ENCODE results near the gene SLC8A1. TPM values are rescaled to one million over a fixed set of nuclear protein-coding genes. Genes with fewer than 3 reads are reported as not detected.

SLC8A1 gene
- total and polyA plus RNA-seq, 5 experiments from 2014 or later: 0.22 to 0.34 TPM; not detected in 3

DNA sequence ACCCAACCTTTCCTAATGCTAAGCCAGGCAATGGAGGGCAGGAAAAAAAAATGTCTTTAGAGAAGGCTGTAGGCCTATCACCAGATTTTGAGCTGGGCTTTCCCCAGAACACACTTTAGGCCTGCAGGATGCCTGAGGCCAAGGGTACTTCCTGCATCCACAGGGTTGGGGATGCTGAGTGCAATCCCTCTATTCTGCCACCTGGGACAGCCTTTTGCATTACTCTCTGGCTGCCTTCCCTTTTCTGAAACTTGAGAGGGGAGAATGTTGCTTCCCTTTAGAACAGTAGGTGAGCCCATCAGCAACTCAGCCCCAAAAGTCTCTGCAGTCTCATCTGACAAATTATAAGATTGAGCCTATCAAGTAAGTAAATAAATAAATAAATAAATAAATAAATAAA, 195.2 kb downstream of the SLC8A1 start:
- POLR2A ChIA-PET: no interaction called here
- Mint-ChIP-seq H3K9me3 (peaks cover 0 to 9% (median 0%) of the 10 kb centered on the region in 9 donors), H3K4me3 (no peak overlapping the region), H3K4me1 (peaks cover 0 to 5% (median 0%) of the 10 kb centered on the region in 4 donors), H3K27ac (no peak overlapping the region), H3K27me3 (peaks cover 0 to 3% (median 0%) of the 10 kb centered on the region in 5 donors), H3K36me3 (no peaks in the 10 kb centered on the region)
- ATAC-seq (no peak), DNase-seq (no peak)

DNA sequence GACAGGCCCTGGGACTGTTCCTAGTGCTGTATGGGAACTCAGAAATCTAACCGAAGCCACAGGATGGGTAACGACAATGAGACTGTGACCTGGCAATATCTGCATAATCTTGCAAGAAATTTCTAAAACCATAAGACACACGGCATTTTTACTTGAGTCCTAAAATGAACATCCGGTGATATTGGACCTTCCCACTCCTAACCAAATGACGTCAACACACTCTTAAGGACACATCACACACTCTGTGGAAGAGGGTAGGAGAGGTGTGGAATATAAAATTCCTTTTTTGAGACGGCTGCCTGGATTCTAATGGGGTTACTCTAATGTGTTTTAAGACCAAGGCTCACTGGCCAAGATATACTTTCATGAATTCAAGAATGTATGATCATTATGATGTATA, 195.9 kb downstream of the SLC8A1 start:
- Mint-ChIP-seq H3K4me1 (peaks cover 0 to 3% (median 0%) of the 10 kb centered on the region in 4 donors), H3K27me3 (peaks cover 0 to 3% (median 0%) of the 10 kb centered on the region in 5 donors), H3K9me3 (peaks cover 0 to 9% (median 0%) of the 10 kb centered on the region in 9 donors), H3K4me3 (no peak overlapping the region), H3K27ac (no peak overlapping the region), H3K36me3 (no peaks in the 10 kb centered on the region)
- DNase-seq: no peak
- ATAC-seq: no peak
- POLR2A ChIA-PET: no interaction called here

DNA sequence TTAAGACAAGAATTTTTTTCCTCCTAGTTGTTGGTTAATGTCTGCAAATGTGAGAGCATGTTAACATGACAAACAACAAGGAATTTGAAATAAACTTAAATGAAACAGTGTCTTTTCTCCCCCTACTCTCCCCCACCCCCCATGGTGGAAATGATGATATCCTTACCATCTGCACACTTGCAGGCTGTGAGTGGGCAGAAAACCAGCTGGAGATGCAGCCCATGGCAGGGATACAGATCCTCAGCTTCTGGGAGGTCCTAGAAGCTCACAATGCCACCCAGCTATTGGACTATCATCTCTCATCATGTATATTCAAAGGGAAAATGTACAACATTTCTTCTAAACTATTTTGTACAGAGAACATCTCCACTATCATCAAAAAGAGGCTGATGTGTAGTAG, 196.8 kb downstream of the SLC8A1 start:
- POLR2A ChIA-PET: no interaction called here
- no peaks in the 10 kb centered on the region for H3K4me1 Mint-ChIP-seq

DNA sequence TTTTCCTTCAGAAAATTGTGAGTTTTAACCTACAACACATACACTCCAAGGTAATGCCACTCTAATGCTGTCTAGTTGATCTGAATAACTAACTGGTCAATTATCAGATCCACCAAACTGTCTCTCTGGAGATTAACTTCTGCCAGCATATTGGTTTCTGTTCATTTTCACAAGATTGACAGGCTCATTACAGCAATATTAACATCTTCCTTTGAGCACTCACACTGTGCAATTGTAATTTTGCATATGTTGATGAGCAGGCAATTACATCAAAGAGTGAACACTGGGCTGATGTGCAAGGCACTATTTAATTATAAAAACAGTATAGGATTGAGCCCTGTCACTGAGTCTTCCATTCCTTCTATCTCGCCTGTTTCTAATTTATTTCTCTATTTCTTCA, 197.3 kb downstream of the SLC8A1 start:
- peaks cover 0 to 2% (median 0%) of the 10 kb centered on the region in 9 donors for H3K9me3 Mint-ChIP-seq
- no peak overlapping the region for H3K27ac Mint-ChIP-seq
- ATAC-seq (no peak), DNase-seq (no peak)
- H3K36me3 Mint-ChIP-seq: no peaks in the 10 kb centered on the region
- H3K4me1 Mint-ChIP-seq: no peaks in the 10 kb centered on the region
- POLR2A ChIA-PET: no interaction called here
- no peak overlapping the region for H3K4me3 Mint-ChIP-seq
- H3K27me3 Mint-ChIP-seq: peaks cover 0 to 3% (median 0%) of the 10 kb centered on the region in 5 donors

More for the DNA sequence above, 196.8 kb downstream of the SLC8A1 start:
- DNase-seq (no peak), ATAC-seq (no peak)
- Mint-ChIP-seq H3K27ac (no peak overlapping the region), H3K9me3 (peaks cover 0 to 2% (median 0%) of the 10 kb centered on the region in 9 donors), H3K27me3 (peaks cover 0 to 3% (median 0%) of the 10 kb centered on the region in 5 donors), H3K36me3 (no peaks in the 10 kb centered on the region), H3K4me3 (no peak overlapping the region)

DNA sequence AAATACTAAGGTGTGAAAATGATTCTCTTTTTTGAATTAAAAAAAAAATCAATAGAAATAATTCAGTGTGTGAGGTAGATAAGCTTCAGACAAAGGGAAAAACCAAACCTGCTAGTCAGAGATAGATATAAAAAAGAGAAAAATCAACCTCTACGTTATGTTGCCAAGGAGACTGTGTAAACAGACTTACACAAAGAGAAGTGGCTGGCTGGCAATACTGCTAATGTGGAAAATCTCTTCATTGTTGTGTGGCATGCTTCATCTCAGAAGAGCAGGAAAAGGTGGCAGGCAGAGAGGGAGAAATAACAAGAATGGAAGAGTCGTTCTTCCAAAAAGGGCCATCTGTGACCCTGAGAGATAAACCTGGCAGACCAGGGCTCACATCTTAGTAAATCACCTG, 200.8 kb downstream of the SLC8A1 start:
- POLR2A ChIA-PET: no interaction called here
- DNase-seq (no peak), ATAC-seq (no peak)
- no peak overlapping the region for H3K4me3 Mint-ChIP-seq
- H3K9me3 Mint-ChIP-seq: peaks cover 0 to 2% (median 0%) of the 10 kb centered on the region in 9 donors
- H3K27me3 Mint-ChIP-seq: no peaks in the 10 kb centered on the region
- no peaks in the 10 kb centered on the region for H3K4me1 Mint-ChIP-seq
- H3K36me3 Mint-ChIP-seq: no peaks in the 10 kb centered on the region
- H3K27ac Mint-ChIP-seq: no peak overlapping the region

DNA sequence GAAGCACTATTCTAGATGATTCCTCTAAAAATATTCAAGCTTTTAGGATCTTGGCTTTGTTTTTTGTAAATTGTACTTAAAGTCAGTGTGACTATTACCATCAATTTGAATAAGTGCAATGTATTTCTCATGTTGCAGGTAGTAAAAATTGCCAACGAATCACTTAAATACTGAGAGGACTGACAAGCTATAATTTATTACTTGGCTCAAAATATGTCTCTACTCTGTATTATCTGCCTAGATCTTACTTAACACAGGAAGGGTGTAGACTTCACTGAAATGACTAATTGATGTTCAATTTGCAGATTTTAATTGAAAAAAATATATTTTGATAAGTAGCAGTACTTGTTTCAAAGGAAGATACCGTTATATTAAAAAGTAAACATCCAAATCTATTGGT, 202.3 kb downstream of the SLC8A1 start:
- no peak overlapping the region for H3K4me3 Mint-ChIP-seq
- ATAC-seq: no peak
- H3K27ac Mint-ChIP-seq: no peak overlapping the region

DNA sequence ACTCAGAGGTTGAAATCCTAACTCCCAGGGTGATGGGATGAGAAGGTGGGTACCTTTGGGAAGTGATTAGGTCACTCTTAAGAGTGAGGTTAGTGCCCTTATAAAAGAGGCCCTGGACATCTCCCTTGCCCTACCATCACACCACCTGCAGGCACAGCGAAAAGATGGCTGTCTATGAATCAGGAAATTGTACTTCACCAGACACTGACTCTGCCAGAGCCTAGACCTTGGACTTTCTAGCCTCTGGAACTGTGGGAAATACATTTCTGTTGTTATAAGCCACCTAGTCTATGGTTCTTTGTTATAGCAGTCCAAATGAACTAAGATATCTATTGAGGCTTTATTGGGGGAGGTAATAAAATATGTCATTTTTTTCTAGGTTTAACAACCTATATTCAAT, 203.6 kb downstream of the SLC8A1 start:
- POLR2A ChIA-PET: no interaction called here
- Mint-ChIP-seq H3K36me3 (no peaks in the 10 kb centered on the region), H3K4me3 (no peak overlapping the region), H3K4me1 (no peaks in the 10 kb centered on the region), H3K9me3 (peaks cover 0 to 2% (median 0%) of the 10 kb centered on the region in 9 donors), H3K27me3 (no peaks in the 10 kb centered on the region), H3K27ac (no peak overlapping the region)
- no peak for ATAC-seq
- no peak for DNase-seq

More for the DNA sequence above, 202.3 kb downstream of the SLC8A1 start:
- no peaks in the 10 kb centered on the region for H3K27me3 Mint-ChIP-seq
- POLR2A ChIA-PET: no interaction called here
- no peaks in the 10 kb centered on the region for H3K36me3 Mint-ChIP-seq
- no peaks in the 10 kb centered on the region for H3K4me1 Mint-ChIP-seq
- H3K9me3 Mint-ChIP-seq: peaks cover 0 to 2% (median 0%) of the 10 kb centered on the region in 9 donors
- DNase-seq: no peak

DNA sequence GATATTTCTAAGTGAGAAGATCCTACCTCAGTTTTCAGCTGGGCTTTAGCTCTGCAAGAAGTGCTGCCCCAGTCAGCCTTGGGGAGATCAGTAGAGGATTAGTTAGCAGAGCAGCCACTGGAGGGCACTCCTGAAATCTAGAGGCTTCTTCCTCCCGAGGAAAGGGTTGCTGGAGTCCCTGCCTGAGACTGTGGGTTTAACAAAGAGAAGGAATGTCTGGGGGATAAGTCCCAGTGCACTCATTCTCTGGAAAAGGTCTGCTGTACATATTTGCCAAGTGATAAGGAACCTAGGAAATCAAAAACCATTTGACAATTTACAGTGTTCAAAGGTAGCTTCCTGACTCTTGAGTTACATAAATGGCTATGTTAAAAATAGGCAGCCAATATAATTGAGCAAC, 207.2 kb downstream of the SLC8A1 start:
- no peaks in the 10 kb centered on the region for H3K27me3 Mint-ChIP-seq
- POLR2A ChIA-PET: no interaction called here
- ATAC-seq: no peak
- H3K36me3 Mint-ChIP-seq: no peaks in the 10 kb centered on the region
- no peak overlapping the region for H3K27ac Mint-ChIP-seq
- peaks cover 0 to 2% (median 0%) of the 10 kb centered on the region in 9 donors for H3K9me3 Mint-ChIP-seq
- DNase-seq: peak in 2 of 10 donors; percentile 2
- no peaks in the 10 kb centered on the region for H3K4me1 Mint-ChIP-seq
- no peak overlapping the region for H3K4me3 Mint-ChIP-seq

DNA sequence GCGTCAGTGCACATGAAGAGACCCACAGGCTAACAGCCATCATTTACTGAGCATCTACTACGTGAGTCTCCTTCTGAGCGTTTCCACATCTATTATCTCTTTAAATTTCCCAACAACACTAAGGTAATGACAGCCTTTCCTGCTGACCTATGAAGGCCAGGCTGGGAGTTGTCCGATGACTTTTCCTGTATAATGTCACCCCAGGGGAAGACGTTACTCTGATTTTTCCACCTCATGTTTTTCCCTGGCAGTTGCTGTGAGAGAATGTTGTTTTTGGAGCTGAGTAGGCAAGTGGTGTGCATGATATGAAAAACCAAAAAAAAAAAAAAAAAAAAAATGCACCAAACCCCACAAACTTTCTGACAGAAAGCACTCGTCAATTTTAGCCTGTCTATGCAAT, 207.6 kb downstream of the SLC8A1 start:
- Mint-ChIP-seq H3K27me3 (no peaks in the 10 kb centered on the region), H3K4me3 (no peak overlapping the region), H3K27ac (no peak overlapping the region), H3K36me3 (no peaks in the 10 kb centered on the region), H3K9me3 (peaks cover 0 to 2% (median 0%) of the 10 kb centered on the region in 9 donors), H3K4me1 (no peaks in the 10 kb centered on the region)
- no peak for DNase-seq
- ATAC-seq: no peak
- POLR2A ChIA-PET: no interaction called here

DNA sequence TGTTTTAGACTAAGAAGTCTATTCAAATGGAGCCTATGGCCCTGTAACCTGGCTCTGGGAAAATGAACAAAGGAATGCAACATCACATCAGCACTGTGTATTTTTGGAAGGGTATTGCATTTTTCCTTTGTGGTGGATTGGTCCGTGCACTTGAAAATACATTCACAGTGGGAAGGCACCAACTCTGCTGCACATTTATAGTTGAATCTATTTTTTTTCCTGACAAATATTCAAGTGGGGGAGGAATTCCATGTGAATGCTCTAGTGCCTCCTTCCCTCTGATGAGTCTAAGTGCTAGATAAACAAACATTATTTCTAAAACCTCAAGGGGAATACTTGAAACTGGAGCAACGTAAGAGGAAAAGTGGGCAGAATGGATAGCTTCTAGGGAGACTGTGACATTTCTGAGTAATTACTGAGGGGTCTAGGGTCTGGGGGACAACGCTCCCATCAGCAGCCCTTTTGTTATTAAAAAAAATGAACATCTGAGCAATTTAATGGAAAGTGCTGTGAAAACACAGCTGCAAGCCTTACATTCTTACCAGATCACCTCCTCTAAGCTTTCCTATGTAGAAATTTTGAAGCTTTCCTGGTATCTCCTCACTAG, 208.2 kb downstream of the SLC8A1 start:
- ATAC-seq (no peak), DNase-seq (no peak)
- Mint-ChIP-seq H3K4me3 (no peak overlapping the region), H3K27me3 (no peaks in the 10 kb centered on the region), H3K4me1 (no peaks in the 10 kb centered on the region), H3K27ac (no peak overlapping the region), H3K9me3 (peaks cover 0 to 2% (median 0%) of the 10 kb centered on the region in 9 donors), H3K36me3 (no peaks in the 10 kb centered on the region)
- POLR2A ChIA-PET: no interaction called here

DNA sequence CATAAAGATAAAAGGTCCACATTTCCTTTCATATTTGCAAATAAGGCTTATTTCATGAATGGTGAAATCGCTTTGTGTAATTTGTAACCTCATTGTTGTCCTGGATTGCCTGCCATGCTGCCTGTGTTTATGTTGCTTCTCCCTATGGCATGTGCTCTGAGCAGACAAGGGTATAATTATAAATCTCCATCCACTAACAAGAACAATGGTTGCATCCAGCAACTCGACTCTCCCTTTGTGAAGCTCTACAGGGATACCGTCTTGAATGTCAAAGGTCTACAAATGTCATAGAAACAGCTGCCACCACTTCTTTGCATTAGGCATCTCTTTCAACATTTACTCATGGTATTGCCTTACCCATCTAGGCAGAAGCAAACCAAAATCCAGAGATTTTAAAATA, 209.6 kb downstream of the SLC8A1 start:
- Mint-ChIP-seq H3K36me3 (no peaks in the 10 kb centered on the region), H3K4me3 (no peak overlapping the region), H3K9me3 (peaks cover 0 to 2% (median 0%) of the 10 kb centered on the region in 9 donors), H3K27me3 (peaks cover 0 to 2% (median 0%) of the 10 kb centered on the region in 5 donors), H3K27ac (no peak overlapping the region), H3K4me1 (no peaks in the 10 kb centered on the region)
- no peak for ATAC-seq
- no peak for DNase-seq
- POLR2A ChIA-PET: no interaction called here

DNA sequence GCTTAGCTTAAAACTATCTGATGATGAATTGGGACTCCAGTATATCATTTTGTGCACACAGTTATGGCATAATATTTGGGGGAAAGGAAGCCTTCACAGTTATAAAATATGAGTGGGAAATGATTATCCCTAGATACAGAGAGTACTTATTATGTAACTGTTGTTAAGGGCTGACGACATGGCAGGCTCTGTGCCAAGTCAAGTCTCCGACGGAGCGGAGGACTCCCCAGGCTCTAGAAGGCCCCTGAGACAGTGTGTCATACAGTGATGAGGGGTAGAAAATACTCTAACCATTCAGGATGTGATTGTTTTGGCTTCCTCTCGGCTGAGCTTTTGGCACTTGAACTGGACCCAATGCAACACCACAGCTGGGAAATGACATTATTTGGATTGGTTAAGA, 211.8 kb downstream of the SLC8A1 start:
- H3K27me3 Mint-ChIP-seq: peaks cover 0 to 2% (median 0%) of the 10 kb centered on the region in 5 donors
- no peak overlapping the region for H3K4me3 Mint-ChIP-seq
- H3K27ac Mint-ChIP-seq: no peak overlapping the region
- H3K9me3 Mint-ChIP-seq: peaks cover 0 to 2% (median 0%) of the 10 kb centered on the region in 9 donors
- H3K36me3 Mint-ChIP-seq: no peaks in the 10 kb centered on the region
- ATAC-seq (no peak), DNase-seq (no peak)
- no peaks in the 10 kb centered on the region for H3K4me1 Mint-ChIP-seq
- POLR2A ChIA-PET: no interaction called here

DNA sequence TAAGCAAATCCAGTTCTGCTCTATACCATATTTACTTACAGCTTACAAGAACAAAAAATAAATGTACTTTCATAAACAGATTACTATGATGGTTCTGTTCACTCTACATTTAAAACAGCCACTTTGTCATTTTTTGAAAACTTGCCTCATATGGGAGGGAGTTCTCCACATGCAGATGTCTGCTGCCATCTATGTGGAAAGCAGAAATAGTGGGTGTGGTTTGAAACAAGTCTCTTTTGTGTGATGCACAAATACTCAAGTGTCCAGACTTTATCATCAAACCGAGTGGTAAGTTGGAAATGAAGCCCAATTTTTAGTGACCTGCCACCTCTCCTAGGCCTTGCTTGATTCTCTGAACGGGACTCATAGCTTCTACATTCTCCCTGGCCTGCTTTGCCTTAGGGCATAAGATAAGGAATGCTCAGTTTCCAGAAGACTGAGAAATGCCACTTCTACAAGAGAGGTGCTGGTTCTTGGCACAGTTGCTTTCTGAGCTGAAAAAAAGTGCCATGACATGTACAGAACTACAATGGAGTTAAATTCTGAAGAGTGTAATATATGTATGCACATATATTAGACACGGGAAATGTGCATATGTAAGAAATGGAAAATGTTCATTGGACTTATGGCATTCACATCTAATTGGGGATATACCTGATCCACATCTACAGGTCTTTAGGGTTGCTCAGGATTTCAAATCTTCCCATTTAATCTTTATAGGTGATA, 221.0 kb downstream of the SLC8A1 start:
- POLR2A ChIA-PET: no interaction called here
- Mint-ChIP-seq H3K9me3 (peaks cover 0 to 7% (median 0%) of the 10 kb centered on the region in 9 donors), H3K36me3 (no peaks in the 10 kb centered on the region), H3K4me3 (no peak overlapping the region), H3K27me3 (no peaks in the 10 kb centered on the region), H3K27ac (no peak overlapping the region), H3K4me1 (no peaks in the 10 kb centered on the region)
- DNase-seq (no peak), ATAC-seq (no peak)

Data from naive thymus-derived CD8-positive, alpha-beta T cell (primary cell).